Kidney epithelial cell (primary cell): Measurements from ENCODE around the gene BRME1. TPM values are rescaled to one million over a fixed set of nuclear protein-coding genes. Genes with fewer than 3 reads are reported as not detected.

Experiments
- DNase-seq: peaks from one replicate; pipeline ENCODE4 v3.0.0-alpha.2; 2010; ENCODE audit warnings: low read depth
- H3K27me3 ChIP-seq: 2 replicates; pipeline ENCODE4 v1.6.0; 2011; ENCODE audit warnings: low read length; ENCODE audit not compliant: control insufficient read depth, insufficient read depth
- H3K36me3 ChIP-seq: 2 replicates; pipeline ENCODE4 v1.5.1; 2011; ENCODE audit warnings: low read length; ENCODE audit not compliant: control insufficient read depth, insufficient read depth
- H3K4me3 ChIP-seq: 2 replicates; pipeline ENCODE4 v1.5.1; 2011; ENCODE audit warnings: low read depth, mild to moderate bottlenecking, control low read depth, low read length
- CTCF ChIP-seq: IDR thresholded peaks from 2 replicates; pipeline ENCODE4 v1.5.1; 2011; ENCODE audit warnings: mild to moderate bottlenecking, moderate library complexity, low read length, control low read depth, inconsistent platforms; ENCODE audit not compliant: insufficient read depth, poor library complexity, severe bottlenecking
- total RNA-seq: library from RNA; depleted of rRNA; stranded (reverse); fragments of >200 nt; gene quantifications from 2 replicates; pipeline ENCODE4 v1.2.3, GENCODE V29; 2015

The BRME1 gene
- total RNA-seq, 1 donor from 2014 or later: 2.5 TPM

- peaks cover 3% of the 10 kb centered on the region for H3K36me3 ChIP-seq
- no peak for DNase-seq
- no peak for TF ChIP-seq CTCF
- H3K4me3 ChIP-seq: no peak overlapping the region
- no peaks in the 10 kb centered on the region for H3K27me3 ChIP-seq
These were observed 15.2 kb upstream of the BRME1 start for GRCh38 chr19:13920940-13921747.

- Histone ChIP-seq H3K4me3 (no peak overlapping the region), H3K27me3 (no peaks in the 10 kb centered on the region), H3K36me3 (peaks cover 3% of the 10 kb centered on the region)
- no peak for DNase-seq
- no peak for TF ChIP-seq CTCF
These were observed 14.6 kb upstream of the BRME1 start for GRCh38 chr19:13920524-13920923.

GRCh38 chr19:13918726-13919411 is 13.0 kb upstream of the BRME1 start:
- peaks cover 3% of the 10 kb centered on the region for H3K36me3 ChIP-seq

GRCh38 chr19:13917888-13918406 is 12.0 kb upstream of the BRME1 start:
- Histone ChIP-seq H3K4me3 (no peak overlapping the region), H3K36me3 (peaks cover 3% of the 10 kb centered on the region), H3K27me3 (no peaks in the 10 kb centered on the region)
- TF ChIP-seq CTCF: no peak
- no peak for DNase-seq

More at GRCh38 chr19:13918726-13919411, 13.0 kb upstream of the BRME1 start:
- no peak overlapping the region for H3K4me3 ChIP-seq
- no peak for TF ChIP-seq CTCF
- H3K27me3 ChIP-seq: no peaks in the 10 kb centered on the region
- DNase-seq: no peak

- Histone ChIP-seq H3K27me3 (no peaks in the 10 kb centered on the region), H3K4me3 (no peak overlapping the region), H3K36me3 (no peaks in the 10 kb centered on the region)
- DNase-seq: no peak
- no peak for TF ChIP-seq CTCF
These were observed 8.9 kb upstream of the BRME1 start for GRCh38 chr19:13914777-13915176.

GRCh38 chr19:13913352-13913751 is 7.4 kb upstream of the BRME1 start:
- peaks cover 2% of the 10 kb centered on the region for H3K36me3 ChIP-seq
- no peak for TF ChIP-seq CTCF
- DNase-seq: no peak
- no peaks in the 10 kb centered on the region for H3K27me3 ChIP-seq
- H3K4me3 ChIP-seq: no peak overlapping the region
